ENCODE data around the gene CNN2. TPM values are rescaled to one million over a fixed set of nuclear protein-coding genes. Genes with fewer than 3 reads are reported as not detected.

Gene CNN2
- total and polyA plus RNA-seq, 2 of the 13 experiments (the other 11 are each of a cell fraction or from before 2014, with no cell fraction given): 63.6 to 70.0 TPM

GRCh38 chr19:980133-980998, 46.0 kb upstream of the CNN2 start (continued):
- TF ChIP-seq NR2C2 (CRISPR knock-in tag; IDR thresholded peaks at IDR 0.05; ENCODE audit: borderline replicate concordance) (peak; percentile 98), KDM4B (CRISPR knock-in tag; IDR thresholded peaks at IDR 0.05) (peak; percentile 52; the same call in 1 of the 2 replicates), ZNF232 (CRISPR knock-in tag; IDR thresholded peaks at IDR 0.05; ENCODE audit: borderline replicate concordance) (no peak; the same call in 1 of the 2 replicates), NFE2L1 (CRISPR knock-in tag; IDR thresholded peaks at IDR 0.05; ENCODE audit: borderline replicate concordance) (no peak), ZNF121 (CRISPR knock-in tag; IDR thresholded peaks at IDR 0.05) (peak; percentile 69), ZNF883 (CRISPR knock-in tag; IDR thresholded peaks at IDR 0.05; ENCODE audit: not compliant biosample characterization) (peak; percentile 88), ZBTB1 (CRISPR knock-in tag; IDR thresholded peaks at IDR 0.05; ENCODE audit: borderline replicate concordance) (no peak), LCORL (IDR thresholded peaks at IDR 0.05) (no peak), LCORL (CRISPR knock-in tag; IDR thresholded peaks at IDR 0.05) (peak; percentile 97), ZNF773 (CRISPR knock-in tag; IDR thresholded peaks at IDR 0.05; ENCODE audit: borderline replicate concordance) (no peak), ESRRA (CRISPR knock-in tag; IDR thresholded peaks at IDR 0.05; ENCODE audit: low read depth) (no peak), ZNF547 (CRISPR knock-in tag; IDR thresholded peaks at IDR 0.05) (no peak), YY1 (IDR thresholded peaks at IDR 0.05; ENCODE audit: insufficient read depth, insufficient replicate concordance, low read depth, low read length) (peak; percentile 45), PAWR (CRISPR knock-in tag; IDR thresholded peaks at IDR 0.05; ENCODE audit: borderline replicate concordance) (no peak)
- TF ChIP-seq, protein P1, sequence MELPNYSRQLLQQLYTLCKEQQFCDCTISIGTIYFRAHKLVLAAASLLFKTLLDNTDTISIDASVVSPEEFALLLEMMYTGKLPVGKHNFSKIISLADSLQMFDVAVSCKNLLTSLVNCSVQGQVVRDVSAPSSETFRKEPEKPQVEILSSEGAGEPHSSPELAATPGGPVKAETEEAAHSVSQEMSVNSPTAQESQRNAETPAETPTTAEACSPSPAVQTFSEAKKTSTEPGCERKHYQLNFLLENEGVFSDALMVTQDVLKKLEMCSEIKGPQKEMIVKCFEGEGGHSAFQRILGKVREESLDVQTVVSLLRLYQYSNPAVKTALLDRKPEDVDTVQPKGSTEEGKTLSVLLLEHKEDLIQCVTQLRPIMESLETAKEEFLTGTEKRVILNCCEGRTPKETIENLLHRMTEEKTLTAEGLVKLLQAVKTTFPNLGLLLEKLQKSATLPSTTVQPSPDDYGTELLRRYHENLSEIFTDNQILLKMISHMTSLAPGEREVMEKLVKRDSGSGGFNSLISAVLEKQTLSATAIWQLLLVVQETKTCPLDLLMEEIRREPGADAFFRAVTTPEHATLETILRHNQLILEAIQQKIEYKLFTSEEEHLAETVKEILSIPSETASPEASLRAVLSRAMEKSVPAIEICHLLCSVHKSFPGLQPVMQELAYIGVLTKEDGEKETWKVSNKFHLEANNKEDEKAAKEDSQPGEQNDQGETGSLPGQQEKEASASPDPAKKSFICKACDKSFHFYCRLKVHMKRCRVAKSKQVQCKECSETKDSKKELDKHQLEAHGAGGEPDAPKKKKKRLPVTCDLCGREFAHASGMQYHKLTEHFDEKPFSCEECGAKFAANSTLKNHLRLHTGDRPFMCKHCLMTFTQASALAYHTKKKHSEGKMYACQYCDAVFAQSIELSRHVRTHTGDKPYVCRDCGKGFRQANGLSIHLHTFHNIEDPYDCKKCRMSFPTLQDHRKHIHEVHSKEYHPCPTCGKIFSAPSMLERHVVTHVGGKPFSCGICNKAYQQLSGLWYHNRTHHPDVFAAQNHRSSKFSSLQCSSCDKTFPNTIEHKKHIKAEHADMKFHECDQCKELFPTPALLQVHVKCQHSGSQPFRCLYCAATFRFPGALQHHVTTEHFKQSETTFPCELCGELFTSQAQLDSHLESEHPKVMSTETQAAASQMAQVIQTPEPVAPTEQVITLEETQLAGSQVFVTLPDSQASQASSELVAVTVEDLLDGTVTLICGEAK (IDR thresholded peaks at IDR 0.05): no peak
- TF ChIP-seq, protein P1 (CRISPR knock-in tag; IDR thresholded peaks at IDR 0.05): peak; percentile 70
- TF ChIP-seq, protein P2, sequence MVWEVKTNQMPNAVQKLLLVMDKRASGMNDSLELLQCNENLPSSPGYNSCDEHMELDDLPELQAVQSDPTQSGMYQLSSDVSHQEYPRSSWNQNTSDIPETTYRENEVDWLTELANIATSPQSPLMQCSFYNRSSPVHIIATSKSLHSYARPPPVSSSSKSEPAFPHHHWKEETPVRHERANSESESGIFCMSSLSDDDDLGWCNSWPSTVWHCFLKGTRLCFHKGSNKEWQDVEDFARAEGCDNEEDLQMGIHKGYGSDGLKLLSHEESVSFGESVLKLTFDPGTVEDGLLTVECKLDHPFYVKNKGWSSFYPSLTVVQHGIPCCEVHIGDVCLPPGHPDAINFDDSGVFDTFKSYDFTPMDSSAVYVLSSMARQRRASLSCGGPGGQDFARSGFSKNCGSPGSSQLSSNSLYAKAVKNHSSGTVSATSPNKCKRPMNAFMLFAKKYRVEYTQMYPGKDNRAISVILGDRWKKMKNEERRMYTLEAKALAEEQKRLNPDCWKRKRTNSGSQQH (CRISPR knock-in tag; IDR thresholded peaks at IDR 0.05; ENCODE audit: low read depth): peak; percentile 67; the same call in 1 of the 2 replicates

All from HepG2 (cell line).